Peyer's patch (tissue), 4 donors: ENCODE data around the gene LAMTOR4.

Experiments
- CTCF ChIP-seq, 6 experiments: fragments of 450-650 bp in 4 of 6; fragments of 200-600 bp in 2 of 6; sonication (generic) in 1 of 6; IDR thresholded peaks; one replicate each; pipeline ENCODE4 v1.5.1; 2017 to 2019; ENCODE audit warnings: antibody characterized with exemption in 6 of 6, mild to moderate bottlenecking in 3 of 6, moderate library complexity in 1 of 6
- POLR2A ChIP-seq, 2 donors: fragments of 450-650 bp; IDR thresholded peaks; one replicate each; pipeline ENCODE4 v1.5.1; 2017; ENCODE audit warnings: antibody characterized with exemption in 2 of 2, mild to moderate bottlenecking in 2 of 2, moderate library complexity in 2 of 2

DNA sequence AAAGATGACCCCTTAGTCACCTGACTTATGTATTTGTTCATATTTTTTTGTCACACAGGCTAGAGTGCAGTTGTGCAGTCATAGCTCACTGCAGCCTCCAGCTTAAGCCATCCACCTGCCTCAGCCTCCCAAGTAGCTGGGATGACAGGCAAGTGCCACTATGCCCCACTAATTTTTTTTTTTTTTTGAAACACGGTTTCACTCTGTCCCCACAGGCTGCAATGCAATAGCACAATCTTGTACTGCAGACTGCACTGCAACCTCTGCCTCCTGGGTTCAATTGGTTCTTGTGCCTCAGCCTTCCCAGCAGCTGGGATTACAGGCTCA, 20.1 kb upstream of the LAMTOR4 start:
- no peak for TF ChIP-seq CTCF (IDR thresholded peaks at IDR 0.05)
- no peak for TF ChIP-seq POLR2A (IDR thresholded peaks at IDR 0.05)
